Stimulated activated CD4-positive, alpha-beta T cell treated with anti-CD3 and anti-CD28 coated beads, Interleukin-4, amount 100 ng/mL, for 24 hours (primary cell): ENCODE measurements around the gene GNS.
"Not testable (repeated sequence)": the region's sequence is repeated elsewhere in the genome, so short reads cannot be mapped to it uniquely, and the experiment has no call there.

Experiments
- DNase-seq: peaks from one replicate; pipeline ENCODE4 v3.0.0-alpha.2; 2020

GNS gene

DNA sequence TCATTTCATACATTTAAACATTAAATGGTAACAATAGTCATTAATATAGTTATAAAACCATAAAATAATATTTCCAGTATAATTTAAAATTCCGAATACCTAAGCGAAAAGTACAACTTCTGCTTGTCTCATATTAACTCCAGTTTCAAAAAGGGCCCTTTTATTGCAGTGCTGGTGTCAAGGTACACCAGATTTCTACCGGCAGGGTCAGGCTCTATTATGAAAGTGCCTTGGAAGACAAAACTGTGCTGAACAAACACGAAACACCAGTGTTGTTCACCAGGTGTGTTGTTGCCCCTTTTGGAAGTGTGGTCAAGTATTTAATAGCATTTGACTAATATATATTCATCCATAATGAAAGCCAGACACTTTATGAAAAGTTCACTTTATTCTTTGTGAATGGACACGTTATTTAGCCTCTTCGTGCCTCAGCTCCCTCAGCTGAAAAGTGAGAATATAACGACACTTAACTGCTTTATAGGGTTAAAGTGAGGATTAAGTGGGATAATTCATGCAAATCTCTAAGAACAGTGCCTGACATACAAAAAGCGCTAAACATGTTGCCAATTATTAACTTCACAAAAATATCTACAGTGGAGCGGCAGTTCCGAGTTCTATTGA lies 20.3 kb upstream of the GNS start:
- no peak for DNase-seq

DNA sequence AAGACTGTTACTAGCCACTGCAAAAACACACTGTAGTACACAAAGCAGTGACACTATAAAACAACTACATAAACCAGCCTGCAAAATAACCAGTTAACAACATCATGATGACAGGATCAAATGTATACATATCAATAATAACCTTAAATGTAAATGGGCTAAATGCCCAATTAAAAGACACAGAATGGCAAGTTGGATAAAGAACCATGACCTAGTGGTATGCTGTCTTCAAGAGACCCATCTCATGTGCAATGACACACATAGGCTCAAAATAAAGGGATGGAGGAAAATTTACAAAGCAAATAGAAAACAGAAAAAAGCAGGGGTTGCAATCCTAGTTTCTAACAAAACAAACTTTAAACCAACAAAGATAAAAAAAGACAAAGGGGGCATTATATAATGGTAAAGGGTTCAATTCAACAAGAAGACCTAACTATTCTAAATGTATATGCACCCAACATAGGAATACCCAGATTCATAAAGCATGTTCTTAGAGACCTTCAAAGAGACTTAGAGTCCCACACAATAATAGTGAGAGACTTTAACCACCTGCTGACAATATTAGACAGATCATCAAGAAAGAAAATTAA lies 16.0 kb upstream of the GNS start:
- not testable (repeated sequence) for DNase-seq

DNA sequence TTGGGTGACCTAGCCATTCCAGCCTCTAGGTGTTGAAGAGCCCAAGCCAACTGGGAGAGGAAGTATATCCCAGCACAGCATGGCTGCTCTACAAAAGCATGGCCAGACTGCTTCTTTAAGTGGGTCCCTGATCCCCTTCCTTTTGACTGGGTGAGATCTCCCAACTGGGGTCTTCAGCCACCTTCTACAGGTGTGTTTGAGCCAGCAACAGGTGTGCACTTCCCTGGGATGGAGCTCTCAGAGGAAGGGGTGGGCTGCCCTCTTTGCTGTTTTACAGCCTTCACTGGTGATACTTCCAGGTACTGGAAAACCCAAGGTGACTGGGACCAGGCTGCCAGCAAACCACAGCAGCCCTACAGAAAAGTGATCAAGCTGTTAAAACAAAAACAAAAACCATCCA lies 14.2 kb upstream of the GNS start:
- DNase-seq: no peak

DNA sequence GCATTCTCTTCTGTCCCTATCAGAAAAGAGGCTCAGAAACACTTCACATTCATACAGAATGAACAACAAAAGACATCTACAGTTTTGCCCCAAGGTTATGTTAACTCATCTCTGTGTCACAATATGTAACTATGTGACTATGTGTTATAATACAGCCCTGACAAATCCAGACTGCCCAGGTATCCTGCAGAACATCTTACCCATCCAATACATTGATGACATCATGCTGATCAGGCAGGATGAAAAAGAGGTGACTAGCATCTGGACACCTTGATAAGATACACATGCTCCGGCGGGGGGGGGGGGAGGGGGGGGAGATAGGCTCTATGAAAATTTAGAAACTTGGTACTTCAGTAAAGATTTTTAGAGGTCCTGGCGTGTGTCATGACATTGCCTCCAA lies 8.3 kb upstream of the GNS start:
- no peak for DNase-seq

DNA sequence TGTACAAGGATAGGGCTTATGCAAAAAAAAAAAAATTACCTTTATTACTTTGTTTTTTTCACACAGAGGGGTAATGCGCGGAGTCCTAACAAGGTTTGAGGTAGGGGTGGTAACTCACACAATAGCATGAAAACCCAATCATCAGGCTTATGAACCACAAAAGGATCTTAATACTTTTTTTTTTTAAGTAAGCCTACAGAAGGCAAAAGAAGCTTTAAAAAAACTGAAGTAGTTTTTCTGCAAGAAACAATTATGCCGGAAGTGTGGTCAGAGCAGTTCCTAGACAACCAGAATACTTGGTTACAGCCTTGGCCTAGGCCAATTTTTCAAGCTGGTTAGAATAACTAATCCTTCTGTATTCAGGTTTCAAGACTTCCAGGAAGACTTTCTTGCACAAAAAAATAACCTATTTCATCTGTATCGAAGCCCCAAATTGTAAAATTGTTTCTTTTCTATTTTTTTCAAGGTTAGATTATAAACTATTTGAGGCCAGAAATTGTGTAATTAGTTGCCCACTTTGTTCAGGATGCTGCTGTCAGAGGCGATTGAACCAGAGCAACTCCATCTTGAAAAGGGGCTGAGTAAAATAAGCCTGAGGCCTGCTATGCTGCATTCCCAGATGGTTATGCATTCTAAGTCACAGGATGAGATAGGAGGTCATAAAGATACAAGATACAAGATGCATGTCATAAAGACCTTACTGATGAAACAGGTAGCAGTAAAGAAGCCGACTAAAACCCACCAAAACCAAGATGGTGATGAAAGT lies 1.8 kb upstream of the GNS start:
- no peak for DNase-seq

DNA sequence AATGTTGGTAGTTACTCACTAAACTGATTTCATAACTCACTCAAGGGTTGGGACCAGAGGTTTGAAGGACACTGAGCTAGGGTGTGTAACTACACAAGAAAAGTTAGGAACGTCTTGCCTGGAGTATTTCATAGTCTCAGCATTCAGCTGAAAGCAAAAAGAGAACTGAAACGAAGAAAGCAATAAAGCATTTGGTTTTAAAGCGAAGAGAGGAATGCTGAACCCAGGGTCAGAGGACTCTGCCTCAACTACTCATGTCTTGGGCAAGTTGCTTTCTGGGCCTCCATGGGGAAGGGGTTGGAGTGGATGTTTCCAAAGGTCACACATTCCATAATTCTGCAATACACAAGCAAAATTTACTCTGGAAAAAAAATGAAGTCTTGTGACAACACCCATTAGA lies 1.4 kb downstream of the GNS start:
- no peak for DNase-seq

DNA sequence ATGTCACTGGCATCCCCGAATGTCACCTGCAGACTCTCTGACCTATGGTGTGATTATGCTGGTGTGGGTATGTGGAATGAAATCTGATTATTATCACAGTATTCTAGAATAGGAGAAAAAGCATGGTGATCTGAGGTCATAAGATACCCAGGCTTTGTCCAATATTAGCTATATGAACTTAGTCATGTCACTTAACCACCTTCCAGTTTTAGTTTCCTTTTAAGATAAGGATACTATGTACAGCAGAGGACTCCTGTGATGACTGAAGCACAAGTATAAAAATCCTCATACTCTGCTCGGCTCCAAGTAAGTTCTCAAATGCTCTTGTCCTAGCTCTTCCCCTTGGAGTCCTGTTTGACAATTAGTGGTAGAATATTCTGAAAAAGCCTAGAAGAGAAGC lies 2.8 kb downstream of the GNS start:
- no peak for DNase-seq

DNA sequence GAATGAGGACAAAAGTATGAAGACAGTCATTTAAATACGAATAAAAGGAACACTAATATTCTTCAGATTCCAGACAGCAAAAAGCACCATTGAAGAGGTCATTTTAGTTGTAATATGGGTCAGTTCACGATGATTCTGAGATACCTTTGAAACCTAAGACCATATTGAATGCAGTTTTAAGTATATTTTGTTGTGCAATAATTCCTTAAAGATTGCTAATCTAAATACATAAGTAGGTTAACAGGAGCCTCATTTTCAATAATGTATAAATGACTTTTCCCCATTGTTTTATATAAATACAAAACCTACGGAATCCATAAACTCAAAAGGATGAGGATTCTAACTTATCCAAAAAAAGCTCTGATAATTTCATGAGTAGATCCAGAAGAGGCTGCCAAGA lies 5.8 kb downstream of the GNS start:
- no peak for DNase-seq

DNA sequence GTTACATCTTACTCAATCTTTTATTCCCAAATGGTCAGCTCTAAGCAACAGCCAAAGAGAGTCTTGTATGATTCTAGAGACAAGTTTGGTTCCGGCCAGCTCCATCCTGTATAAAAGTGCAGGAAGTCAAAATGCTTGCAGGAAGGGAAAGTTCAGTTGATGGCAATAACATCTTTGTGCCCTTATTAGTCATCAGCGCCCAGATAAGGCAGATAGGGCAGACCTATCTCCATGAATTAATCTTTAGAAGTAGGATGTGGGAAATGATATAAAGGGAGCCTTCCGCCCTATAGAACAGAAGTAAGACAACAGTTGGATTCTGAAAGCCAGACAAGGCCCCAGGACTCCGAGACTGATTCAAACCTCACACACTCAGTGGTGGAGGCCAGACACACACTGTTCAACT lies 6.4 kb downstream of the GNS start:
- DNase-seq: no peak

DNA sequence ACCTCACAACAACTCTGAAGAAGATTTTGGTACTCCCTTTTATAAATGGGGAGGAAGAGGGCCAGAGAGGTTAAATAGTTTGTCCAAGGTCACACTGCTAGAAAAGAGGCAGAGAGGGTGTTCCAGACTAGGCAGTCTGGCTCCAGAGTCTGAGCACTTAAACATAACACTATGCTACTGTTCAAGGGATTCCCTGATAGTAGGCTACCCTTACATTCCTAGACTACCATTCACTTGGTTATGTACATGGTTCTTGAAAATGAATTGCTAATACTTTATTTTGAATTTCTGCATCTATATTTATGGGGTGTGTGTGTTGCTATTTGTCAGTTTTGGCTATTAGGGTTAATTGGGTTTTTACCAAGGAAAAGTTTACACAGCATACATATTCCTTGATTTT lies 7.2 kb downstream of the GNS start:
- no peak for DNase-seq

DNA sequence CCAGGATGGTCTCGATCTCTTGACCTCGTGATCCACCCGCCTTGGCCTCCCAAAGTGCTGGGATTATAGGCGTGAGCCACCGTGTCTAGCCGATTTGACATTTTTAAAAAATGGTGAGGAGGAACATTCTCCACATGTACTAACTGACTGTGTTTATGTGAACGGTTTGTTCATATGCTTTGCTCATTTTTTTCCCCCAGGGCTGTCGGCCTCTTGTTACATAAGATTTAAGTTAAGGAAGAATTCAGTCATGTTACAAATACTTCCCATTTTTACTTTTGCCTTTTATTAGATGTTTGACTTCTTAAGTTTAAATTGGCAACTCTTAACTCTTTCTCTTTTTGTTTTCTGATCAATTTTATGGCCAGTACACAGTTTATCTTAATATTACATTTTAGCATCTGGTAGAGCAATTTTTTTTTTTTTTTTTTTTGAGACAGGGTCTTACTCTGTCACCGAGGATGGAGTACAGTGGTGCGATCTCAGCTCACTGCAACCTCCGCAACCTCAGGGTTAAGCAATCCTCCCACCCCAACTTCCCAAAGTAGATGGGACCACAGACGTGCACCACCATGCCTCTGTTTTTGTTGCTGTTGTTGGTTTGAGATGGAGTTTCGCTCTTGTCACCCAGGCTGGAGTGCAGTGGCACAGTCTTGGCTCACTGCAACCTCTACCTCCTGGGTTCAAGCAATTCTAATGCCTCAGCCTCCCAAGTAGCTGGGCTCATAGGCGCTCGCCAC lies 9.6 kb downstream of the GNS start:
- DNase-seq: no peak

DNA sequence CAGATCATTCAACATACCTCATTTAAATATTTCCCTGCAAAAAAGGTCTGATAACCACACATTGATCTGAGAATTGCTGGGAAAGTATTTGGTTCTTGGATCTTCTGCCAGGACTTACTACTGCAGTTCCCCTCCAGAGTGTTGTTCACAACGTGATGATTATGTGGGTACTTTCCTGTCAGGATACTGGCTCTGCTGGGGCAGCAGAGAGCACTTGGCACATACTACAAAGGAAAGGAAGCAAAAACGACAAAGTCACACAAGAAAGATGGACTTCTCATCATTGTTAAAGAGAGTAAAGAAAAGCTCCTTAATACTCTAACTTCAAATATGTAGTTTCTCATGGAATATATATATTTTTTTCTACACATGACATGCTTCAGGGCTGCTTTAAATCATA lies 11.5 kb downstream of the GNS start:
- no peak for DNase-seq

DNA sequence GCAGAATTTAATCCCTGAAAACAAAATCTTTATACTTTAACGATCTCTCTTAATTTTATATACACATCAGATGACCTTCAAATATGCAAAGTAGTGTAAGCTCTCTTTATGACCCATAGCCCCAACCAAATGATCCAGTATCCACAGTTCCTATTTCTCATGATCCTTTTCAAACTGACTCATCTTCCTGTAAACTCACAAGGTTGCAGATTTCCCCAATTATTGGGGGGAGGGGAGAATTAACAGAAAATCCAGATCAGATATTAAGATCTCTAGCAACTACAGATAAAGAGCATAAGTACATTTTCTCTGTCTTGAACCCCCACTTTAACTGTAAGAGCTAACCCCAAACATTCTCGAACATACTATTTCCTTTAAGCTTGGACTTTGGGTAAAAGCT lies 12.5 kb downstream of the GNS start:
- DNase-seq: no peak

DNA sequence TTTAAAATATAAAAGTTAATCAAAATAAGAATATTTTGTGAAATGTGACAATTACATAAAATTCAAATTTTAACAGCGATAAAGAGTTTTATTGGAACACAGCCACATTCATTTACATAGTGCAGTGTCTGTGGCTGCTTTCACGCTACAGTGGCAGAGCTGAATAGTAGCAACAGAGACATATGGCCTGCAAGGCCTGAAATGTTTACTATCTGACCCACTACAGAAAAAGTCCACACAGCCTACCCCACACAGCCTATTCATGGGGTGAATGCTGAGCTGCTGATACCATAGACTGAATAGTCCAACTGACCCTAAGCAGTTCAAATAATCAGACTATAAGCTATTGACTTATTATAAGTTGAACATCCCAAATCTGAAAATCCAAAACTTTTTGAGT lies 13.2 kb downstream of the GNS start:
- no peak for DNase-seq

DNA sequence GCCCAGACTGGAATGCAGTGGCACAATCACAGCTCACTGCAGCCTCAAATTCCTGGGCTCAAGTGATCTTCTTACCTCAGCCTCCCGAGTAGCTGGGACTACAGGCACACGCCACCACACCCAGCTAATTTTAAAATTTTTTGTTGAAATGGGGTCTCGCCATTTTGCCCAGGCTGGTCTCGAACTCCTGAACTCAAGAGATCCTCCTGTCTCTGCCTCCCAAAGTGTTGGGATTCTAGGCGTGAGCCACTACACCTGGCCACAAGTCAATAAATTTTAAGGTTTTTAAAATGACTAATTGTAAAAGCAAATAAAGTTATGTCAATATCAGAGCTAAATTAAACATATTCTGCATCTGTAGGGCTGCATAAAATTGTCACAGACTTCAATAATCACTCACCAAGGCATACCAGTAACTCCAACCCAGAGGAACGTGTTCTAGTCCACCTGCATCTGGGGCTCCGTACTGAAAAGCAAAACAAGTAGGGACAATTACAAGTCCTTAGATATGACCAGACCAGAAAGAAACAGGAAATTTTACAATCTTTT lies 13.9 kb downstream of the GNS start:
- no peak for DNase-seq

DNA sequence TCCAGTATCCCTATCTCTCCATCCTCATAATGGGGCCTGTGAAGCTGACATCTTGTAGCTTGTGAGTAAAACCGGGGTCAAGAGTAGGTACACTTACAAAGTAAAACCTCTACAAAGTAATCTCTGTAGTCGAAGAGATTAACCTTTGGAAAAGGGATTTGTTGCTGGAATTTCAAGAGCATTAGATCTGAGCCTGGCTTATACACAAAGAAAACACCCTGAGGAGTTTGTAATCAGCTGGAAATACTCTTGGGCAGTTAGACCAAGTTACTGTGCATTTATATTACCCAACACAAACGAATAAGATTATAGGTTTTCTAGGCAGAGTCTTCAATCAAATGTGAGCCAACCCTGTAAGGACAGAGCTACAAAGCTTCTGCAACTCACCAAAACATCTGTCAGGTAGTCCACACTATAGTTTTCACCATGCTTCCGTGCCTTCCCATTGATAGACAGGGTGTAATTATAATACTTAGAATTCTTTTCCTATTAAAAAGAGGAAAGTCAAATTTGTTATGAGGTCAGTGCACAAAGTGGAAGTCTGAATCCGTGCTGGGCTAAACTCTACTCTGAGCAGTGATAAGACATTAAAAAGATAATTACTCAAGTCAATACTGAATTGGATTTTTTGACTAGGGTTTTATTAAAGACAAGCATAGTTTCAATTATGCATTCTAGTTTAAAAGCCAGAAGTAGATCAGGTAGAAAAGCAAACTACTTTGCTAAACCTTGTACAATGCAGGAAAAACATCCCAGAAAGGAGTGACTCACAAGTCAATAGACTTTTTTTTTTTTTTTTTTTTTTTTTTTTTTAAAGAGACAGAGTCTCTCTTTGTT lies 14.6 kb downstream of the GNS start:
- DNase-seq: no peak

DNA sequence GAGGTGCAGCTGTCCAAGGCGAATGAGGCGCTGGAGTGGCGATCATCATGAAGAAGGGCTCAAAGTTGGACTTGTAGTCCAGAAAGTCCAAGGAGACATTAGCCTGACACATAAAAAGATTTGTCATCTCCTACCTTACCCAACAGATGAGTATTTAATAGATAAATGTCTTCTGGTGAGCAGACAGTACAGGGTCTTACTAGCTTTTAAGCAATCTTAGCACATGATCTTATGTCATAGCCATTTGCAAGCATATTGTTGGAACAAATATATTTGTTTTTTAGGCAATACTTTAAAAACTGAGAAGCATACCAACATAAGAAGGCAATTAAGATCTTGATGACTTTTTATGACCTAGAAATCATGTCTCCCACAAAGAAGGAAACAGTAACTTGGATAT lies 16.0 kb downstream of the GNS start:
- no peak for DNase-seq

DNA sequence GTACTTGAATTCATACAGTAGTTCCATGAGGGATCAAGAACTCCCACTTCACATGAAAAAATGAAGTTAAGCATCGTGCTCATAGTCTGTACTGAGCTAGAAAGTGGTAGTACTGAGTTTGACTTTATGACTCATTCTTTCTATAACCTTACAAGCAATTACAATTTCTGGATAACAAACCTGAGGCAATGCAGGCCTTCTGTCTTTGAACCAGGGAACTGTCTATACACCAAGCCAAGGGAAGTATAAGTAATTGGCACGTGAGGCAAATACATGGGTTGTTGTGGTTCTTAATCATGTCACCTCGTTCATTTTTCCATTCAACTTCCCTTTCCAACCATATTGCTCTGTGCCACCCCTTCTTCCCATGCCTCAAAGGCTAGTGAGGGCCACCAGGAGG lies 16.8 kb downstream of the GNS start:
- DNase-seq: no peak

DNA sequence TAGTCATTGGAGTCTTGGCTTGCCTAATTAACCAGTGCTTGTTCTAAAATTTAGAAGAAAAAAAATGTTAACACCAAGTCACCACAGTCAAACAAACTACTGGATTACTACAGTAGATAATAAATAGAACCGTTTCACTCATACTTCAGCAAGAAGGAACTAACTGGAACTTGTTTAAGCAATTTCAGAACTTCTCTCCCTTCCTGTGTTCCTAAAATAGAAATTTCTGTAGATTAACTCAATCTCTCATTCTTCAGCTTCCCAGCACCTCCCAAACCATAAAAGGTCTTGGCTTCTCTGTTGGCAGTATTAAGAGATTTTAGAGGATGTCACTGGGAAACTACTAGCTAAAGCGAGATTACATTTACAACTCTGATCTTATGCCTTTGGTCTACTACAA lies 18.6 kb downstream of the GNS start:
- no peak for DNase-seq

DNA sequence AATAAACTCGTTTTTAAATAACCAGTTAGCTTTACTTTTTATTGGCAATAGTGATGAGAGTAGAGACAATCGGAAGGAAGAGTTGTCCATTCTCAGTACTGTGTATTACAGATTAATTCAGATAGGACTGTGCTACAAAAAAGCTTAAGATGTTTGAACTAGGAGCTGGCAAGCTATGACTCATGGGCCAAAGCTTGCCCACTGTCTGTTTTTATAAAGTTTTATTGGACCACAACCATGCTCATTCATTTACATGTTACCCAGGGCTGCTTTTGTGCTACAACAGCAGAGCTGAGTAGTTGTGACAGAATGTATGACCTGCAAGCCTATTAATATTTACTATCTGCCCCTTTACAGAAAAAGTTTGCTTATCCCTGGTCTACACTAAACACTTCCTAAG lies 19.4 kb downstream of the GNS start:
- DNase-seq: no peak

DNA sequence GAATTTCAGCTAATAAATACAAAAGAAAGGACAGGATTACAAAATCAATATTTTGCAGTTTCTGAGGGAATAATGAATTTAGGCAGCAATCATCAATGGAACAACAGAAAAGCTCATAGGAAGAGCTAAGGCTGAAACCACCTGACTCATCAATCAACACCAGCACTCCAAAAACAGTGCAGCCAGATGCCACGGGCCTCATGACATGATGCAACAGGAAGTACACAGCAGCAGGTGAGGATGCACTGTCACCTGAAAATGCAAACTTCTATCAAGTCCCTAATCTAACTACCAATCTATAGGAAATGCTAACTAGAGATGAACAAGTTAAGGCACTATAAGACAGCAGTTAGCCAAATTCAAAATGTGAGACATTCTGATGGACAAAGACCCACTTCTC lies 21.7 kb downstream of the GNS start:
- DNase-seq: peak; percentile 24

DNA sequence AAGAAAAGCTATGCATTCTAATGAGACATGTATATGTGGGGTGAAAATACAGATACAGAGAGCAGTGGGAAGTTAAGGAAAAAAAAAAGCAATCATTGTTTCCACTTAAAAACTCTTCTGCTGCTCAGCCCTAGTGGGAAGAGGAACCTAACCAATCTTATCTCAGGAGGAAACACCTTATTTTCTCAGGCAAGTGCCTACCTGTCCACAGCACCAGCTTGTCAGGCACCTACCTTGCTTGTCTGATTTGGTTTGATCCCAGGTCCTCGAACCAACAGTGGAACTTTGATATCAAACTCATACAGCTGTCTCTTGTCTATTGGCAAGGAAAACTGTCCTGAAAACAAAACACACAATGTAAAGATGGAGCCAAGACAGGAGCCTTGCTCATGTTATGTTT lies 22.4 kb downstream of the GNS start:
- no peak for DNase-seq

DNA sequence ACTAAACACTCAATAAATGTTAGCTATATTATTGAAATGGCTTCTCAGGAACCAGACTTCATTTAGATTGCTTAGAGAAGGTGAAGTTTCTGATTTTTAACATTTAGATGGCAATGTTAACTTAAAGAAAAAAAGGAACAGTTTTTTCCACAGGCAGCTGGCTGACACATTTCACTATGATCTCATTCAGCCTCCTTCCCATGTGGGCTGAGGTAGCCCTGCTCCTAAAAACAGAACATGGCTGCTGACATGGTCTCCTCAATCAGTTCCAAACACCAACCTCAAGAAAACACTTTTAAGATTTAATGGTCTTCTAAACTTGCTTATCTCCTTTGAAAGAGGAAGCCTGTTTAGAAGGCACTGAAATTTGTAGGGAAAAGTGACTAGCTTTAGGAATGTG lies 23.8 kb downstream of the GNS start:
- no peak for DNase-seq
